Astrocyte (in vitro differentiated cells and primary cell): Measurements from ENCODE around the gene GALNT17. TPM values are rescaled to one million over a fixed set of nuclear protein-coding genes. Genes with fewer than 3 reads are reported as not detected.

ENCODE experiments used
- DNase-seq: peaks from one replicate; pipeline ENCODE4 v3.0.0-alpha.2; 2010; ENCODE audit warnings: low read depth
- FAIRE-seq: peaks from 2 replicates; lab custom pipeline; 2011; peaks lifted over from hg19 to GRCh38; lab: Jason Lieb, UNC
- H2AFZ ChIP-seq: 2 replicates; pipeline ENCODE4 v1.6.0; 2012; ENCODE audit warnings: low read depth, low read length, inconsistent platforms
- H3K27ac ChIP-seq: 2 replicates; pipeline ENCODE4 v1.5.1; 2011; ENCODE audit warnings: low read depth, low read length, inconsistent platforms
- H3K27me3 ChIP-seq: 2 replicates; pipeline ENCODE4 v1.6.0; 2011; ENCODE audit warnings: low read length, inconsistent platforms; ENCODE audit not compliant: insufficient read depth
- H3K36me3 ChIP-seq: 2 replicates; pipeline ENCODE4 v1.5.1; 2011; ENCODE audit warnings: low read length, inconsistent platforms; ENCODE audit not compliant: insufficient read depth
- H3K4me1 ChIP-seq: 2 replicates; pipeline ENCODE4 v1.5.1; 2011; ENCODE audit warnings: low read length, inconsistent platforms; ENCODE audit not compliant: insufficient read depth
- H3K4me2 ChIP-seq: 2 replicates; pipeline ENCODE4 v1.6.0; 2012; ENCODE audit warnings: low read length, inconsistent platforms
- H3K4me3 ChIP-seq: 2 replicates; pipeline ENCODE4 v1.5.1; 2011; ENCODE audit warnings: low read depth, mild to moderate bottlenecking, low read length, inconsistent platforms; ENCODE audit not compliant: insufficient read depth
- H3K79me2 ChIP-seq: 2 replicates; pipeline ENCODE4 v1.6.0; 2012; ENCODE audit warnings: mild to moderate bottlenecking, low read length, inconsistent platforms; ENCODE audit not compliant: insufficient read depth
- H3K9ac ChIP-seq: 2 replicates; pipeline ENCODE4 v1.6.0; 2012; ENCODE audit warnings: mild to moderate bottlenecking, low read length, inconsistent platforms
- H3K9me3 ChIP-seq: 2 replicates; pipeline ENCODE4 v1.5.1; 2012; ENCODE audit warnings: low read depth, mild to moderate bottlenecking, low read length, inconsistent platforms; ENCODE audit not compliant: insufficient read depth
- H4K20me1 ChIP-seq: 2 replicates; pipeline ENCODE4 v1.6.0; 2012; ENCODE audit warnings: low read length, inconsistent platforms; ENCODE audit not compliant: insufficient read depth
- H3K27ac Mint-ChIP-seq: one replicate; pipeline ENCODE4 v1.8.0; 2021; ENCODE audit warnings: mild to moderate bottlenecking, mixed read lengths; ENCODE audit not compliant: unreplicated experiment
- H3K27me3 Mint-ChIP-seq: one replicate; pipeline ENCODE4 v1.8.0; 2021; ENCODE audit warnings: low read depth, mixed read lengths; ENCODE audit not compliant: unreplicated experiment
- H3K36me3 Mint-ChIP-seq: one replicate; pipeline ENCODE4 v1.8.0; 2021; ENCODE audit warnings: low read depth, mixed read lengths; ENCODE audit not compliant: unreplicated experiment
- H3K4me1 Mint-ChIP-seq: one replicate; pipeline ENCODE4 v1.8.0; 2021; ENCODE audit warnings: low read depth, mixed read lengths; ENCODE audit not compliant: unreplicated experiment
- H3K4me3 Mint-ChIP-seq: one replicate; pipeline ENCODE4 v1.8.0; 2021; ENCODE audit warnings: mild to moderate bottlenecking, moderate library complexity, mixed read lengths; ENCODE audit not compliant: unreplicated experiment
- H3K9me3 Mint-ChIP-seq: one replicate; pipeline ENCODE4 v1.8.0; 2021; ENCODE audit warnings: mild to moderate bottlenecking, mixed read lengths; ENCODE audit not compliant: unreplicated experiment
- EZH2 ChIP-seq: IDR thresholded peaks from 2 replicates; pipeline ENCODE4 v1.6.1; 2012; ENCODE audit warnings: mild to moderate bottlenecking, low read length, inconsistent platforms; ENCODE audit not compliant: insufficient read depth
- total RNA-seq: library from RNA; stranded (reverse); gene quantifications from 2 replicates; pipeline ENCODE4 v1.2.1, GENCODE V29; 2021
- TF ChIP-seq, protein P1 (sequence below): IDR thresholded peaks from 2 replicates; pipeline ENCODE4 v1.5.1; 2011; ENCODE audit warnings: low read depth, mild to moderate bottlenecking, inconsistent platforms, low read length, moderate library complexity; ENCODE audit not compliant: insufficient read depth

GALNT17 gene
- total RNA-seq, 1 donor from 2014 or later = 7.8 TPM

DNA sequence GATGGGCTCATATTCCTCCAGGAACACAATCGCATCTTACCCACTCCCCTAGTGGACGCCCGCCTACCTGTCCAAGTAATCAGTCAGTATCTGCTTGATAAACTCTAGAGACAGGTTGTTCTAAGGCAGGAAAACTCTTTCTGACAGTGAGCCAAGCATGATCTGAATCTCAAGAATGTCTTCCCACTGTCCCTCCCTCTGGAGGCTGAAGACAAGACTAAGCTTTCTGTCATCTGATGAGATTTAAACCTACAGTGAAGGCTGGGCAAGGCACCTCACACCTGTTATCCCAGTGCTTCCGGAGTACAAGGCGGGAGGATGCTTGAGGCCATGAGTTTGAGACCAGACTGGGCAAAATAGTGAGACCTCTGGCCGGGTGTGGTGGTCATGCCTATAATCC lies 586.6 kb downstream of the GALNT17 start:
- Mint-ChIP-seq H3K27ac (no peak overlapping the region), H3K4me3 (no peak overlapping the region), H3K36me3 (no peaks in the 10 kb centered on the region), H3K27me3 (peaks cover 13% of the 10 kb centered on the region), H3K9me3 (peaks cover 5% of the 10 kb centered on the region), H3K4me1 (peaks cover 5% of the 10 kb centered on the region)
- Histone ChIP-seq H3K27ac (no peak overlapping the region), H3K27me3 (no peaks in the 10 kb centered on the region), H3K4me3 (no peak overlapping the region), H3K9ac (no peak overlapping the region), H3K4me1 (no peaks in the 10 kb centered on the region), H2AFZ (no peak overlapping the region), H4K20me1 (no peaks in the 10 kb centered on the region), H3K4me2 (no peak overlapping the region), H3K36me3 (no peaks in the 10 kb centered on the region), H3K9me3 (no peaks in the 10 kb centered on the region), H3K79me2 (no peaks in the 10 kb centered on the region)
- TF ChIP-seq EZH2 = no peak
- TF ChIP-seq, protein P1, sequence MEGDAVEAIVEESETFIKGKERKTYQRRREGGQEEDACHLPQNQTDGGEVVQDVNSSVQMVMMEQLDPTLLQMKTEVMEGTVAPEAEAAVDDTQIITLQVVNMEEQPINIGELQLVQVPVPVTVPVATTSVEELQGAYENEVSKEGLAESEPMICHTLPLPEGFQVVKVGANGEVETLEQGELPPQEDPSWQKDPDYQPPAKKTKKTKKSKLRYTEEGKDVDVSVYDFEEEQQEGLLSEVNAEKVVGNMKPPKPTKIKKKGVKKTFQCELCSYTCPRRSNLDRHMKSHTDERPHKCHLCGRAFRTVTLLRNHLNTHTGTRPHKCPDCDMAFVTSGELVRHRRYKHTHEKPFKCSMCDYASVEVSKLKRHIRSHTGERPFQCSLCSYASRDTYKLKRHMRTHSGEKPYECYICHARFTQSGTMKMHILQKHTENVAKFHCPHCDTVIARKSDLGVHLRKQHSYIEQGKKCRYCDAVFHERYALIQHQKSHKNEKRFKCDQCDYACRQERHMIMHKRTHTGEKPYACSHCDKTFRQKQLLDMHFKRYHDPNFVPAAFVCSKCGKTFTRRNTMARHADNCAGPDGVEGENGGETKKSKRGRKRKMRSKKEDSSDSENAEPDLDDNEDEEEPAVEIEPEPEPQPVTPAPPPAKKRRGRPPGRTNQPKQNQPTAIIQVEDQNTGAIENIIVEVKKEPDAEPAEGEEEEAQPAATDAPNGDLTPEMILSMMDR = no peak
- DNase-seq (no peak), FAIRE-seq (no peak)

DNA sequence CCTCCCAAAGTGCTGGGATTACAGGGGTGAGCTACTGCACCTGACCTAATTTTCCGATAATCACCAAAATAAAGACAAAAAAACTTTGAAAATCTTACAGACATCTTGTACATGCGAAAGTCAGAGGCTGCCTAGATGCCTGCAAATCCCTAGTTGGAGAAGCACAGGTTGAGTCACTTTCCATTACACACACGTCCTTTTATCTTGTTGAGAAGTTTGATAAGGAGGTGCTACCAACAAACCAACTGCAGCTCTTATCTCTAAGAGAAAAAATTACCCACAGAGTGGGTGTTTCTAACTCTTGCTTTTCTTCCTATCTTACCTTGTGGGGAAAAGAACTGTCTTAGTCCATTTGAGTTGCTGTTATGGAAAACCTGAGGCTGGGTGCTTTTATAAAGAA lies 589.8 kb downstream of the GALNT17 start:
- Histone ChIP-seq H3K9me3 (no peaks in the 10 kb centered on the region), H3K4me3 (no peak overlapping the region), H3K27me3 (no peaks in the 10 kb centered on the region), H3K27ac (no peak overlapping the region), H3K79me2 (no peaks in the 10 kb centered on the region), H3K9ac (no peak overlapping the region), H3K4me1 (no peaks in the 10 kb centered on the region), H3K4me2 (no peak overlapping the region), H3K36me3 (no peaks in the 10 kb centered on the region), H4K20me1 (no peaks in the 10 kb centered on the region), H2AFZ (no peak overlapping the region)
- FAIRE-seq = no peak
- no peak overlapping the region for H3K4me3 Mint-ChIP-seq
- H3K9me3 Mint-ChIP-seq = peaks cover 6% of the 10 kb centered on the region
- H3K36me3 Mint-ChIP-seq = no peaks in the 10 kb centered on the region
- H3K27me3 Mint-ChIP-seq = peaks cover 6% of the 10 kb centered on the region
- DNase-seq = no peak
- peaks cover 5% of the 10 kb centered on the region for H3K4me1 Mint-ChIP-seq
- no peak overlapping the region for H3K27ac Mint-ChIP-seq
- TF ChIP-seq, protein P1 = no peak
- TF ChIP-seq EZH2 = no peak

DNA sequence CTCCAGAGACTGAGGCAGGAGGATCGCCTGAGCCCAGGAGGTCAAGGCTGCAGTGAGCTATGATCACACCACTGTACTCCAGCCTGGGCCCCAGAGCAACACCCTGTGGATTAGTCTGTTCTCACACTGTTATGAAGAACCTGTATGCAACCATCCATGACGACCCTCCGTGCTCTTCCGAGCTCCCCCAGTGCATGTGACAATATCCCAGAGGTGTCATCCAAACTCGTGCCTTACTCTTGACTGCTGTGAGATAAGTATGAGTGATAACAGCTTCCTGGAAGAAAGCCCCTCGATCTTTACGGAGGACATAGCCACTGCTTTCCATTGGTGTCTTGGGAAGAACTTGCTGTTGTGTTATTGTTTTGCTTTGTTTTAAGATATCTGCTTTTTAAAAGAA lies 591.9 kb downstream of the GALNT17 start:
- no peaks in the 10 kb centered on the region for H3K36me3 ChIP-seq
- no peak overlapping the region for H3K4me2 ChIP-seq
- no peaks in the 10 kb centered on the region for H3K79me2 ChIP-seq
- Mint-ChIP-seq H3K4me1 (no peaks in the 10 kb centered on the region), H3K9me3 (peaks cover 6% of the 10 kb centered on the region), H3K27ac (no peak overlapping the region), H3K27me3 (peaks cover 6% of the 10 kb centered on the region), H3K4me3 (no peak overlapping the region), H3K36me3 (no peaks in the 10 kb centered on the region)
- TF ChIP-seq EZH2 = no peak
- TF ChIP-seq, protein P1 = no peak
- H3K9me3 ChIP-seq = no peaks in the 10 kb centered on the region
- no peak overlapping the region for H3K9ac ChIP-seq
- no peak overlapping the region for H3K4me3 ChIP-seq
- no peaks in the 10 kb centered on the region for H3K4me1 ChIP-seq
- no peak overlapping the region for H3K27ac ChIP-seq
- H4K20me1 ChIP-seq = no peaks in the 10 kb centered on the region
- DNase-seq (no peak), FAIRE-seq (no peak)
- no peaks in the 10 kb centered on the region for H3K27me3 ChIP-seq
- H2AFZ ChIP-seq = no peak overlapping the region
